Transverse colon (tissue), 3 donors: ENCODE measurements around the gene ZFAND3.

Source experiments
- CTCF ChIP-seq, 5 experiments: fragments of 200-600 bp in 3 of 5; fragments of 450-650 bp in 2 of 5; sonication (generic) in 3 of 5; IDR thresholded peaks; 1 replicate in 2 of 5; 2 replicates in 3 of 5; pipeline ENCODE4 v1.5.1; 2016 to 2017; ENCODE audit warnings: antibody characterized with exemption in 5 of 5, inconsistent platforms in 3 of 5, mild to moderate bottlenecking in 2 of 5, moderate library complexity in 1 of 5
- EP300 ChIP-seq: sonication (generic); formaldehyde crosslinking; IDR thresholded peaks from one replicate; pipeline ENCODE4 v1.6.1; 2017; ENCODE audit warnings: antibody characterized with exemption, low read depth

GRCh38 chr6:37977715-37978114, 158.2 kb downstream of the ZFAND3 start:
- TF ChIP-seq CTCF (IDR thresholded peaks at IDR 0.05) = no peak
- TF ChIP-seq EP300 = no peak
